GM18526 (cell line): ENCODE measurements around the gene TTBK2.

Experiments used
- POLR2A ChIP-seq: IDR thresholded peaks from 3 replicates; pipeline ENCODE4 v1.6.1; 2011; ENCODE audit not compliant: insufficient read length; ENCODE audit errors: extremely low read depth

The TTBK2 gene

DNA sequence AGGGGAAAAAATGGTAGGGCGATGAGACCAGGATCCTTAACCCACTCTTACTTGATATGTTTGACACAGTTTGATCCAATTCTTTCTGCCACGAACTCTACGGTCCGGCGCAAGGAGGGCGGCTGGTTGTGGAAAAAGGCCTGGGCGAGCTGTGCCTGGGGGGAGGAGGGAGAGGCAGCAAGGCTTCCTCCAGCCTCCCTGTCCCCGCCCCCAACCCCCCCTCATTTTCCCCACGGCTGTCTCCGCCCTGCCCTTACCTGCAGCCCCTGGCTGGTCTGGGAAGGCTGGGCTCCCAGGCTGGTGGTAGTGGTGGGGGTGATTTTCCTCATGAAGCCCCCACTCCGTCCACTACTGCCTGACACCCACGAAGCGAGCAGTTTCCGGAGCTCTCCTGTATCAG, 191.6 kb downstream of the TTBK2 start:
- TF ChIP-seq POLR2A: no peak

GRCh38 chr15:42728560-42728959, 192.0 kb downstream of the TTBK2 start:
- TF ChIP-seq POLR2A: no peak

DNA sequence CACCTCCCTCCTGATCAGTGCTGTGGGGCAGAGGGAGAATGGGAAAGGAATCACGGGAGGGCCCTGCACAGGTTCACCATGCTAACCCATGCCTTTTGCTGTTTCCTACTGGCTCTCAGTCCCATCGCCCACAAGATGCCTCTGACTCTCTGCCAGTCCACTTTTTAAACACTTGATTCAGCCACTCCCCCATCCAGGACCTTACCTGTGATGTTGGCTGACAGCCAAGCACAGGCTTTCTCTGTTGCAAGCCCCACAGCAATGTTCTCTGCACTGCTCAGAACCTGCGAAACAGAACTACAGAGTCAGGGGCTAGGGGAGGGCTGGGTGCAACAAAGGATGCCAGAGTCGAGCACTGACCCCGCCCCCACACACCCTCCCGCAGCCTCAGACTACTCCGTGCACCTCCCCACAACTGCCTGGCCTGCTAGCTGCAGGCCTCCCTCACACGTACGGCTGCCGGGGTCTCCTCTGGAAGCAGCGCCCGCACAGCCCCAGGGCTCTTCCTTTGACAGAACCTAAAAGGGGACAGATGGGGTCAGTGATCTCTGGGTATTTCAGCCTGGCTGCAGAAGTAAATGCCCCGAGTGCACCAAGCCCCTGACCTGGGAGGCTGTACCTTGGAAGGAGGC, 192.7 kb downstream of the TTBK2 start:
- no peak for TF ChIP-seq POLR2A

GRCh38 chr15:42726114-42726513, 194.5 kb downstream of the TTBK2 start:
- no peak for TF ChIP-seq POLR2A

- no peak for TF ChIP-seq POLR2A
These were observed 195.2 kb downstream of the TTBK2 start for GRCh38 chr15:42725331-42725903.

- no peak for TF ChIP-seq POLR2A
These were observed 196.3 kb downstream of the TTBK2 start for GRCh38 chr15:42724276-42724675.

GRCh38 chr15:42723068-42723467, 197.5 kb downstream of the TTBK2 start:
- TF ChIP-seq POLR2A: no peak

GRCh38 chr15:42721916-42722315, 198.7 kb downstream of the TTBK2 start:
- no peak for TF ChIP-seq POLR2A

GRCh38 chr15:42721016-42721415, 199.6 kb downstream of the TTBK2 start:
- no peak for TF ChIP-seq POLR2A

DNA sequence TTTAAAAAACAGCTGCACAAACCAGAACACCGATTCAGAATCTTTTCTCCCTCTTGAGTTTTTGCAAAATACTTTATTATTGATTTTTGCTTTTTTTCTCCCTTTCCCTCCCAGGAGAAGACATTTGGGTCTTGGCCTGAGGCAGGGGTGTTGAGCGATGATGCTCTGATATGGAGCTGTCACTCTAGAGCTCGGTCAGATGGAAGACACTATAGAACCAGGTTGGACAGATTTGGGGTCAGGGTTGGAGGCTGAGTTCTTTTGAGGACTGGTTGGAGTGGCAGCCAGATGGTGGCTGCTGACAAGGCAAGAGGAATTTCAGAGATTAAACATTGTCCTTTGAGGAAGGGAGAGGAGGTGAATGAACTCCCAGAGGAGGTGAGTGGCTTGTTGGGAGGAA, 200.5 kb downstream of the TTBK2 start:
- no peak for TF ChIP-seq POLR2A

DNA sequence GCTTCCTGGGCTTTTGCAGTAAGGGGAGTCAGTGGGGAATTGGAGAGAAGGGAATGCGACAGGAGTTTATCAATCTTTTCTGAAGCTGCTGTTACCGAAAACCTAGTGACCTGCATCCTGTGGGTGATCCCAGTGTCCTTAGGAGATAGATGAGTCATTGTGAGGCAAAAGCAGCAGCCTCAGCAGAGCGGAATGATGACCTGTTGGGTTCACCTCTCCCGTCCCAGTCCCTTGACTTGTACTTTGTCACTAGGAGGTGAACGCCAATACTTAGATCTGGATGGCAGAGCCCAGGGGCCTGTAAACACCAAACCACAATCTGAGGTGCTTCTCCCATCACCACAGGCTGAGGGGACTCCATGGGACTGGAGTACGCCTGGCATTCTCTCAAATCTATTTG, 201.5 kb downstream of the TTBK2 start:
- TF ChIP-seq POLR2A: no peak

GRCh38 chr15:42716626-42717025, 204.0 kb downstream of the TTBK2 start:
- no peak for TF ChIP-seq POLR2A

DNA sequence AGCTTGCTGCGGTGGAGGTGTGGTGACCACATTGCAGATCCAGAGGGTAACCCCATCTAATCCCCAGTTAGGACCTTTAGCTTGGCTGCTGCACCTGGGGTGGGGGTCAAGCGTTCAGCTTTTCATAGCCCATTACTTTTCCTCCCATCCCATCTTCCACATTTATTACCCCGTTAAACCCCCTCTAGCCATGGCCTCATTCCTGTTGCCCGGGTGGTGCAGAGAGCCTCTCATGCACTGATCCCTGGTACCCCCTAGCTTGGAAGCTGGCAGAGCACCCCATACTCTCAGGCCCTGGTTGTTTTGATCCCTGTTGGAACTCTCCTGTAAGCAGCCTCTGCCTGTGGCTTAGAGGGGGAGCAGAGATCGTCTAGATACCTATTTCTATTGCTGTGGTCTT, 204.5 kb downstream of the TTBK2 start:
- TF ChIP-seq POLR2A: no peak

- TF ChIP-seq POLR2A: no peak
These were observed 208.0 kb downstream of the TTBK2 start for GRCh38 chr15:42712584-42712983.

DNA sequence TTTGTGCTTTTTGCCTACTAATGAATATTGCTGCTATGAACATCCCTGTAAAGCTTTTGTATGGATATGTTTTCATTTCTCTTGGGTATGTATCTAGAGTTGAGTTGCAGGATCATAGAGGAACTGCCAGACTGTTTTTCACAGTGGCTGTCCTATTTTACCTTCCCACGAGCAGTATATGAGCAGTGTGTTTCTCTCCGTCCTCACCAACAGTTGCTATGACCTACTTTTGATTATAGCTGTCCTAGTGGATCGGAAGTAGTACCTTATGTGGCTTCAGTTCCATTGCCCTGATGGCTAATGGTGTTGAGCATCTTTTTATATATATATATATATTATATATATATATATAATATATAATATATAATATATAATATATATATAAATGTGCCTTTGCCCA, 208.8 kb downstream of the TTBK2 start:
- no peak for TF ChIP-seq POLR2A

- TF ChIP-seq POLR2A: no peak
These were observed 209.9 kb downstream of the TTBK2 start for GRCh38 chr15:42710662-42711061.

- TF ChIP-seq POLR2A: no peak
These were observed 212.6 kb downstream of the TTBK2 start for GRCh38 chr15:42707873-42708544.
